ENCODE data around the gene EIF2D. TPM values are rescaled to one million over a fixed set of nuclear protein-coding genes. Genes with fewer than 3 reads are reported as not detected.
A peak's percentile ranks its signal among the peaks of the same experiment; 100 is the strongest.

Gene EIF2D
- polyA plus RNA-seq, 2 of the 4 experiments (the other 2 are of a cell fraction), result 31.8 to 63.2 TPM

GRCh38 chr1:206658981-206659273 is 46.7 kb upstream of the EIF2D start:
- FAIRE-seq, result no peak

GRCh38 chr1:206658264-206658980 is 46.2 kb upstream of the EIF2D start:
- no peak for FAIRE-seq
- ChIA-PET CTCF (interaction anchor here (0.7 to 19.9 kb wide), 19 partner anchors 8 to 324 kb away, joined by 3 to 452 read pairs (median 4); partner anchors contain the start of gene DYRK3), POLR2A (interaction anchor here (1.2 kb wide), 1 partner anchor 23 kb away, joined by 3 read pairs; the partner anchor contains the start of gene DYRK3)
- TF ChIP-seq BHLHE40 (IDR thresholded peaks at IDR 0.05; ENCODE audit: low read depth, low read length), result no peak
- no peak for TF ChIP-seq HDAC2 (IDR thresholded peaks at IDR 0.05)
- TF ChIP-seq MAZ (IDR thresholded peaks at IDR 0.05; ENCODE audit: borderline replicate concordance, low read depth, low read length), result no peak
- TF ChIP-seq CBX8 (IDR thresholded peaks at IDR 0.05), result no peak
- TF ChIP-seq SMC3 (IDR thresholded peaks at IDR 0.05), result peak; percentile 40; the same call in 2 of the 3 replicates
- TF ChIP-seq PHF8 (IDR thresholded peaks at IDR 0.05; ENCODE audit: borderline replicate concordance, low read depth), result no peak
- TF ChIP-seq POLR2AphosphoS2 (conservative IDR thresholded peaks at IDR 0.05; ENCODE audit: low read length), result no peak
- no peak for TF ChIP-seq EHF (CRISPR knock-in tag; IDR thresholded peaks at IDR 0.05)
- TF ChIP-seq ZNF302 (CRISPR knock-in tag; IDR thresholded peaks at IDR 0.05), result no peak
- peak; percentile 43 to 57; a peak in 4 of 5 replicates for TF ChIP-seq RAD21 (conservative IDR thresholded peaks at IDR 0.05 in 1 of 2, IDR thresholded peaks at IDR 0.05 in 1 of 2)
- TF ChIP-seq NR3C1 (IDR thresholded peaks at IDR 0.05), result no peak
- peak; percentile 60 for TF ChIP-seq CTCF (IDR thresholded peaks at IDR 0.05)
- Histone ChIP-seq H3K4me3 (no peak overlapping the region), H3K9me3 (no peaks in the 10 kb centered on the region), H3K27ac (no peak overlapping the region), H3K4me1 (0 out of 3 replicates have a peak, but pooled peaks cover 2% of the 10 kb centered on the region), H3K4me2 (no peak overlapping the region)
- peak; percentile 17 to 81 for DNase-seq (ENCODE audit: low read depth in 1 of 2, low spot score in 1 of 2)
- 40% methylated on average over 22 of the region's 22 CpGs for WGBS (ENCODE audit: missing lambda C conversion rate)
- peak; percentile 74 to 84 for ATAC-seq

More at GRCh38 chr1:206658981-206659273, 46.7 kb upstream of the EIF2D start:
- TF ChIP-seq MYC (IDR thresholded peaks at IDR 0.05; ENCODE audit: borderline replicate concordance, low read length) (no peak), HOXB5 (CRISPR knock-in tag; IDR thresholded peaks at IDR 0.05) (no peak)
- DNase-seq (ENCODE audit: low read depth in 1 of 2, low spot score in 1 of 2), result no peak
- H3K27ac ChIP-seq, result no peak overlapping the region
- no peak overlapping the region for H3K4me2 ChIP-seq
- ChIA-PET POLR2A (interaction anchor here (1.2 kb wide), 1 partner anchor 24 kb away, joined by 3 read pairs; the partner anchor contains the start of gene DYRK3), CTCF (interaction anchor here (0.9 to 19.9 kb wide), 16 partner anchors 8 to 323 kb away, joined by 3 to 452 read pairs (median 6); partner anchors contain the start of genes DYRK3 and EIF2D)
- H3K9me3 ChIP-seq, result no peaks in the 10 kb centered on the region
- H3K4me3 ChIP-seq, result no peak overlapping the region
- H3K4me1 ChIP-seq, result peaks cover 6% of the 10 kb centered on the region; the same call in 1 of the 3 replicates
- WGBS (ENCODE audit: missing lambda C conversion rate), result 63% methylated on average over 7 of the region's 7 CpGs
- ATAC-seq, result no peak; a peak in 1 of 6 replicates

GRCh38 chr1:206657751-206658150 is 45.5 kb upstream of the EIF2D start:
- ATAC-seq (no peak), DNase-seq (ENCODE audit: low read depth in 1 of 2, low spot score in 1 of 2) (no peak), FAIRE-seq (no peak)
- ChIA-PET CTCF (interaction anchor here (0.7 to 19.9 kb wide), 12 partner anchors 8 to 254 kb away, joined by 3 to 452 read pairs (median 4); partner anchors contain the start of gene DYRK3), POLR2A (interaction anchor here (1.2 kb wide), 1 partner anchor 22 kb away, joined by 3 read pairs; the partner anchor contains the start of gene DYRK3)
- no peak overlapping the region for H3K4me3 ChIP-seq
- no peak overlapping the region for H3K4me2 ChIP-seq
- no peak overlapping the region for H3K27ac ChIP-seq
- TF ChIP-seq MYC (IDR thresholded peaks at IDR 0.05; ENCODE audit: borderline replicate concordance, low read length) (no peak), ESRRA (IDR thresholded peaks at IDR 0.05; ENCODE audit: borderline replicate concordance, low read length) (no peak), EP300 (IDR thresholded peaks at IDR 0.05) (no peak), RARB (CRISPR knock-in tag; IDR thresholded peaks at IDR 0.05) (no peak), FOSL2 (IDR thresholded peaks at IDR 0.05) (no peak), FOSL2 (CRISPR knock-in tag; IDR thresholded peaks at IDR 0.05) (no peak), NFE2L2 (conservative IDR thresholded peaks at IDR 0.05; ENCODE audit: low read length) (no peak), HOXB13 (CRISPR knock-in tag; IDR thresholded peaks at IDR 0.05; ENCODE audit: low read depth) (no peak), CEBPB (IDR thresholded peaks at IDR 0.05) (no peak), RNF2 (IDR thresholded peaks at IDR 0.05; ENCODE audit: borderline replicate concordance, low read depth) (no peak), NPAS2 (CRISPR knock-in tag; IDR thresholded peaks at IDR 0.05; ENCODE audit: borderline replicate concordance) (no peak), ZNF302 (CRISPR knock-in tag; IDR thresholded peaks at IDR 0.05) (no peak), ELK1 (IDR thresholded peaks at IDR 0.05; ENCODE audit: low read depth, low read length) (no peak), FOSB (CRISPR knock-in tag; IDR thresholded peaks at IDR 0.05) (no peak), KDM1A (IDR thresholded peaks at IDR 0.05; ENCODE audit: low read depth) (no peak), PHF8 (IDR thresholded peaks at IDR 0.05; ENCODE audit: borderline replicate concordance, low read depth) (no peak), ZC3H11A (IDR thresholded peaks at IDR 0.05) (no peak), EHF (CRISPR knock-in tag; IDR thresholded peaks at IDR 0.05) (no peak), HEYL (CRISPR knock-in tag; IDR thresholded peaks at IDR 0.05) (no peak), HOXB5 (CRISPR knock-in tag; IDR thresholded peaks at IDR 0.05) (no peak), CBX8 (IDR thresholded peaks at IDR 0.05) (no peak)
- WGBS (ENCODE audit: missing lambda C conversion rate), result 68% methylated on average over 6 of the region's 6 CpGs
- H3K9me3 ChIP-seq, result no peaks in the 10 kb centered on the region
- 0 out of 3 replicates have a peak, but pooled peaks cover 2% of the 10 kb centered on the region for H3K4me1 ChIP-seq
